Activated CD4-positive, alpha-beta T cell treated with anti-CD3 and anti-CD28 coated beads for 48 hours (primary cell): ENCODE measurements around the gene MIPEP.
"Not testable (repeated sequence)": the region's sequence is repeated elsewhere in the genome, so short reads cannot be mapped to it uniquely, and the experiment has no call there.

ENCODE experiments used
- DNase-seq: peaks from one replicate; pipeline ENCODE4 v3.0.0-alpha.2; 2020

Gene MIPEP

DNA sequence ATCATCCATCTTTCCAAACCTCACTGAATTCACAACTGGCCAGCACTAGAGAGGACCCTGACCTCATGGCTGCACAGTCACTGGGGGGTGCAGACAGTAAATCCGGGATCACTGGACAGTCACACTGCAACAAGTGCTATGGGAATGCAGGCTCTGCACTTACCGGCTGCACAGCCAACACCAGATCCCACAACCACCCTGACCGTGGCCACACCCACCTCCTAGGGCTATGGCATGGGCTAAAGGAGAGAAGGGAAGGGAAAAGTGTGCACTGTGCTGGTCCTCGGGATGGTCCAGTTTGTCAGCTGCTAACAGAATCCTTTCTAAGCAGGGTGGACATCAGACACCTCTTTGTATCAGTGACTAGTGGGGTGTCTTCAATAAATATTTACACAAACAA lies 118.2 kb downstream of the MIPEP start:
- no peak for DNase-seq

DNA sequence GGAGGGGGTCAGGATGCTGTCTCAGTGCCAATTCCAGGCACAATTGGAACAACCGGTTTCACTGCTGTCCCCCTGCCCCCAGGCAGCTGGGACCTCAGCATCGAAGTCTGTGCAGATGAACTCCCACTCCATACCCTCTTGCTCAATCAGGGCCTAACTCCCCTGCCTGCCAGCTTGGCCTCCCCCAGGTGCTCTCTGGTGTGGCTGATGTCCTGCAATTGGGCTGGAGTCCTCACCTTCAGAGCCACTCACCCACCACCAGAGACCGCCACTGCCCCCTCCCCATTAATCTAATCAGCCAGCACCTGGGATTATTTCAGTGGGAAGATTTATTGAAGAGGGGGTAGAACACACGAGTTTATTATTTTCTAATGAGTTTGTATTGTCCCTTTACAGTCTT lies 118.8 kb downstream of the MIPEP start:
- no peak for DNase-seq

DNA sequence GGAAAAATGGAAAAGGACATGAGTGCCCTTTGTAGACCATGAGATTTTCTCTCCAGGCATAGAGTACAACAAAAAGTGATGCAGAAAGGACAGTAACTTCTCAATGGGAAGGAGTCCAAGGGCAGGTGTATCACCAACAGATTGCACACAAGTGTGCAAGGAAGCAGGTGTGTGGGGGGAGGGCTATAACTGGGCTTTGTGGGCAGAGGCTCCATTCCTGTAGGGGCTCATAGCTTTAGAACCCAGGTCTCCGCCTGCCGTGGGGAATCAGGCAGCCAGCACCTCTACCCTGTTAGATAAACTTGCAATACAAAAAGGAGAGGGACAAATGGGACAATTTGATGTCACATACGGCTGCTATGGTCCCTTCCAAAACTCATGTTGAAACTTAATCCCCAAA lies 119.8 kb downstream of the MIPEP start:
- DNase-seq = no peak

DNA sequence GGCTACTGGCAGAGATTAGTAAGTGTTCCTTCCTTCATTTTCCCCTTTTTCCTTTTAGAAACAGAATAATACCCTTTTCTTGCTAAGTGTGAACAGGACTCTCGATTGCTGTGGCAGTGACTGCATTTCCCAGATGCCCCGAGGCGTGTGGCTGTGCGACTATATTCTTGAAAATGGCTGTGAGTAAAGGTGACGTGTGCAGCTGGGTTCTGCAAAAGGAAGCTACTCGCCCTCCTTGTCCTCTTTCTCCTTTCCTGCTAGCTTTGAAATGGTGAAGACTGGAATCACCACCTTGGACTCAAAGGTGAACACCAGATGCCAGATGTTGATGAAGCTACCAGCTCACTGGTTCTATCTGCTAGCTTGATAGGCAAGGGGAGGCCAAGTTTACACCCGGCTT lies 121.4 kb downstream of the MIPEP start:
- DNase-seq = no peak

DNA sequence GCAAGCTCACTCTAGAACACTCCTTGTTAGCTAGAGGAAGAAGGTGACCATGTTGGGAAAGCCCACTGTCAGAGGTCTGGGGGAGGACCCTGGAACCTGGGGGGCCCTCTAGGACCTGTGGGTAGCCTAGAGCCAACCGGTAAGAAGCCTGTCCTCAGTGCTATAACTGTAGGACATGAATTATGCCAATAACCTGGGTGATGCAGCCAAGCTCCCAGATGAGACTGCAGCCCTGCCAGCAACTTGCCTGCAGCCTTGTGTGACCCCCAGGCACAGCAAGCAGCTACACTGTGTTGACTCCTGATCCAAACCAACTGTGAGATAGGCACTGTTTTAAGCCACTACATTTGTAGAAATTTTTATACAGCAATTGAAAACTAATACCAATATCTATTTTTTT lies 122.3 kb downstream of the MIPEP start:
- no peak for DNase-seq

DNA sequence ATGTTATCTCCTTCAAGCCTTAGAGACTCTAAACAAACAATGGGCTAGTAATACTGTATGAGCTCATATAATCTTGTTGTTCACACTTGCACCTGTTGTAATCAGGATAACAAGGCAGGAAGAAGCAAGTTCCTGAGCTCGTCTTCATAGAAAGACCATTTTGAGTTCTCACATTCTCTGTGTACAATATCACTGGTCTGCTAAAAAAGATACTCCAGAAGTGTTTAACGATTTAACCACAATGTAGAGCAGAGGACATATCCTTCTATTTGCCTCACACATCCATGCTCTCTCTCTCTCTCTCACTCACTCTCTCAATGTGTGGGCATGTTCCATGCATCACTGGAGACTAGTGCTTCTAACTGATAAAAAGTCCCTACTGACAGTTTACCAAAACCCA lies 122.9 kb downstream of the MIPEP start:
- no peak for DNase-seq

DNA sequence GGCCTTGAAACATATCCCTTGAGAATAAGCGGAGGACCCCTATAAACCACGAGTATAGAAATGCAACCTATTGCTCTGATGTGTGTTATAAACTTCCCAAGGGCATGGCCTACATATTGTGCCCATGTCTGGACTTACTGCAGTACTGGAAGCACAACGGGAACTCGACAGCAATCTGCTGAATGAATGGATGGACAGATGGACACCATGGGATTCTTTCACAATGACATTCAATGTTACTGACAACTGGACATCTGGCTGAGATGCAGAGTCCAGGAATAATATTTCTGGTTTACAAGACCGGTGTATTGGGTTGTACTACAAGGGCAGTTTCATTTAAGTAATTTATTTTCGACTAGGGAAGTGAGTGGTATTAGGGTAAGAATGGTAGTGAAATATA lies 123.7 kb downstream of the MIPEP start:
- DNase-seq = no peak

DNA sequence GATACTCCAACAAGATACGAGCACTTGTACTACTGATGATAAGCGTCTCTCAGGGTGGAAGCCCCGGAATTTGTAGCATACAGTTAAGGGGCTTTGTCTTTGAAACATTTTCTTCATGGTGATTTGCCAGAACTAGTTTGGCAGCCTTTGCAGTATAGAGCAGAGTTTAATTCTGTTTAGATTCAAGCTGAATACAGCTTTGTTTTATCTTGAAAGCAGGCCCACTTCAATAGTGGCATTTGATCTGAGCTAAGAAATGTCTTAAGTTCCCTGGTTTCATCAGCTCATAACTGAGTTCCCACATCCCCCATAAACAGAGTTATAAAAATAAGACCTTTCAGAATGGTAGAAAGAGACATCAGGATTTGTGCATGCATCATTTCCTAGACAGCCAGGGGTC lies 125.9 kb downstream of the MIPEP start:
- no peak for DNase-seq

DNA sequence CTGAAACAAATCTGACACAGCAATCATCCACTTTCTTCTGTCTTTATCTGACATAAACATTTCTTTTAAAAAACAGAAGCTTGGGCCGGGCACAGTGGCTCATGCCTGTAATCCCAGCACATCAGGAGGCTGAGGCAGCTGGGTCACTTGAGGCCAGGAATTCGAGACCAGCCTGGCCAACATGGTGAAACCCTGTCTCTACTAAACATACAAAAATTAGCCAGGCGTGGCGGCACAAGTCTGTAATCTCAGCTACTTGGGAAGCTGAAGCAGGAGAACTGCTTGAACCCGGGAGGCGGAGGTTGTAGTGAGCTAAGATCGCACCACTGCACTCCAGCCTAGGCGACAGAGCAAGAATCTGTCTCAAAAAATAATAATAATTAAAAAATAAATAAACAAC lies 127.4 kb downstream of the MIPEP start:
- not testable (repeated sequence) for DNase-seq

DNA sequence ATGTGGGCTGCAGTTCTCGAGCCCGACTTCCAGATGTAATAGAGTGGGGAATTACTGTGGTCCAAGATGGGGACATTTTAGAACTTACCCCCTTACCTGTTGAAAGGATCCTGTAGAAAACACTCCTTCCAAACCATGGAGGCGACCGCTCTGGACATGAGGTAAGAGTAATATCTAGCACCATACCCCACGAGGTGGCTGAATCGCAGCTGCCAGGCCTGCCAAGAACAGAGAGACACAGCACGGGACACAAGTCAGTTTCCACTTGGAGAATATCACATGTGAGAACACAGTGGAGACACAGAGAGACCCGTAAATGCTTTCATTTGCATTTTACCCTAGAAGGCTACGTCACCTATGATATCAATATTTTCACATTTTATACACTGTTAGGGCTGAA lies 129.2 kb downstream of the MIPEP start:
- DNase-seq = no peak

DNA sequence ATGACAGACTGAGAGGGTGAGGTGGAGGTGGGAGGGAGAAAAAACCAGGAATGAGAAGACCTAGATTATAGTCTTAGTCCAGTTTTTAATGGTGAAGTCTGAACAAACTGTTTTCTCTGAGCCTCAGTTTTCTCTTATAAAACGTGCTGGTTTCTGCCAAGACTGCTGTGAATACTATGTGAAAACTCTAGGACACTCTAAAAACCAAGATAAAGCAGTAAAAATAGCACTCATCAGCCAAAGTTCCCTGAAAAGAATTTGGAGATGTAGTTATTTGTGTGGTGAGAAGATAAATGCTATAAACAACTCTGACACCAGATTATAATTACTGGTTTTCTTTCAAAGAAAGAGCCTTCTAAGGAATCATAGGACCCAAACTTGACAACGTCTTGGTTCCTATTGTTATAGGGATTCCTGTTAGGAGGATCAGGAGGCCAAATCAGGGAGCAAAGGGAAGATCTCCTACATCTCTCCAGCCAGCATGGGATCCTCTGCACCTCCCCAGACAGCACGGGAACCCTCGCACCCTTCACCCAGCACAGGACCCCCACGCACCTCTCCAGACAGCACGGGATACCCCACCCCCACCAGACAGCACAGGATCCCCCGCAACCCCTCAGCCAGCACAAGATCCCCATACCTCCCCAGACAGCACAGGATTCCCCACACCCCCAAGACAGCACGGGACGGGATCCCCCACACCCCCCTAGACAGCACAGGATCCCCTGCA lies 130.2 kb downstream of the MIPEP start:
- DNase-seq = no peak

DNA sequence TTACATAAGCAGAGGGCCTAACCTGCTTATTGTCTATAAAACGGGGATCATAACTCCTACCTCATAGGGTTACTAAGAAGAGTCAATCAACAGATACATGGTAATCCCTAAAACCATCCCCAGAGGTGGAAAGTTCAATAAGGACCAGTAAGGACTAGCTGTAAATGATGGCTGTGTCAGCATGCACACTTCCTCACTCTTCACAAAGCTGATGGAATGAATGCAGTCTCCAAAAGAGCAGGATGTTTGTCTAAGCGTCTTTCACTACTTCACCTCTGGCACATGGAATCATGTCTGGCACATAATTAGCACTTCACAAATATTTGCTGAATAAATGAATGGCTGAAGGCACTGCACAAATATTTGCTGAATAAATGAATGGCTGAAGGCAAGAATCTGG lies 134.2 kb downstream of the MIPEP start:
- DNase-seq = no peak

DNA sequence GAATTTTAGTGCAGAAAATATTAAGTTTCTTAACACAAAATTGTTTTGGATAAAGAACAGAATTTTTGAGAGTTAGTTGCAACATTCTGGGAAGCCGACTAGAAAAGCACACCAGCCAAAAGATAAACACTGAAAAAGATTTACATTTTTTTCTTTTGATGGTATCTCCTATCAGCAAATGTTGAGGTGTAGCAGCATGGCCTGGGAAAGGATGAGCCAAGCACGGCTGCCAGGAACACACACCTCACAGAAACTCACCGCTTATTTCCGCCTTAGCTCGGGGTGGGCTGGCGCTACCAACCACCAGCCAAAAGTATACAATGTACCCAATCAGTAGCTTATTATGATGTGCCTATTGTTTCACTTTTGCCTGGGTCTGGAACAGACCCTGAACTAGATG lies 134.7 kb downstream of the MIPEP start:
- DNase-seq = peak; percentile 21

DNA sequence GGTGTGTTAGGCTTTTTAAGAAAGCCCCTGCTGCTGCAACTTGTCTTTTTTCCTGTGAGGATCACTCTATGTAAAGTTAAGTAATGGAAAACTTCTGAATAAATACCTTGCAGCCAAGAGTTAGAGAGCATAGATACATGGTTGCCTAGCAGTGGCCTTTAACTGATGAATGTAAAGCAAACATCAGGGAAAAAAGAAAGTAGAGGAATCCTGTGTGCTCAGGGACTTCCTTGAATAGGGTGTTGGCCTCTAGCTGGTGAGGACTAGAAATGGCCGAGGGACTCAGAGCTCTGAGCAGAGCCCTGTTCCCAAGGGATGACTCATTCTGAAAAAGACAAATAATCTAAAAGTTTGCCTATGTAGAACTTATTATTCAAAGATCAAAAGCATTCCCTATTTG lies 135.7 kb downstream of the MIPEP start:
- DNase-seq = no peak

DNA sequence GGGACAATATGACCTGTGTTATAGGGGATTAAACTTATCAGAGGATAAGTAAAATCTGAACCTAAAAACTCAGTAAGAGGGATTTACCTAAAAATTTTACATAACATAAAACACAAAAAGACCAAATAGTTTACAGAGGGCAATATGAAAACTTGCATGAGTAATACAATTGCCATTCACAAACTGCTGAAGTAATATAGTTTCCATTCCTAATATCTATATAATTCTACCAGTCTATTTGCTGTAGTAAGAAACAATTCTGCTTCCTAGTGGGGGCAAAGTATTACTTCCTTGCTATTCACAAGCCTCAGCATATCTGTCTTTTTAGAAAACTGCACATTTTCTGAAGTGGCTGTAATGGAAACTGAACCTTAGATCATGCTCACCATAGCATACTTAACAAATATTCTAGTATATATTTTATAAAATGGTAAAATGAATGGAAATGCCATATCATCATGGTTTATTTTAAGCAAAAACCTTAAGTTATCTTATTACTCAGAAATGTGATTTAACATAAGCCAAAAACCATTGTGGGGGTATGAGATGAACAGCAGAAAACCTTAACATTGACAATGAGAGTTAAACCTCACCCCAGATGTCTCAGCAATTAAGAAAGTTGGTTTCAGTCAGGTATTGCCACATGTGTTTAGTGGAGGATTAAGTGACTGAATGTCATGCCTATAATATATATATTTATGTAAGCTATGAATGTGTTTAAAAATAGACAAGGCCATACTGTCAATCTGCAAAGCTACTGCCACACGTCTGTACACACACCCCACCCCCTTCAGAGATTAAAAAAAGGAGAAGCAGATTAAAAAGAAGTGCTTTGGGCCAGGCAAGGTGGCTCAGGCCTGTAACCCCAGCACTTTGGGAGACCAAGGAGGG lies 136.8 kb downstream of the MIPEP start:
- DNase-seq = no peak

DNA sequence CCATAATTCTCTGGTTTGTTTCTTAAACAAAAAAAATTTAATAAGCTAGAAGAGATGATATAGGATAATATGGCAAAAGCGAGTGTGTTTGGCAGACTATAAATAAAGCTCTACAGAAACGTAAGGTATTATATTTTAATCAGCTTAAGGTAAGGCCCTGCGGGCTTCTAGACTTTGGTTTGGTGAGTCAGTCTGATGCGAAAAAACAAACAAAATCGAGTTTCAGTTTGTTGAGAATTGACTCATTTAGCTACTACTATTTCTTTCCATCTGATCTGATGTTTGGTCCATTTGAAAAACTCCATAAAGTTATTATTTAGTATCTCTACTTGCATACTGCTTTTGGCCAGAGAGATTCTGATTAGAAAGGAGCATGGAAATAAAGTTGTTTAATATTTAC lies 138.0 kb downstream of the MIPEP start:
- no peak for DNase-seq

DNA sequence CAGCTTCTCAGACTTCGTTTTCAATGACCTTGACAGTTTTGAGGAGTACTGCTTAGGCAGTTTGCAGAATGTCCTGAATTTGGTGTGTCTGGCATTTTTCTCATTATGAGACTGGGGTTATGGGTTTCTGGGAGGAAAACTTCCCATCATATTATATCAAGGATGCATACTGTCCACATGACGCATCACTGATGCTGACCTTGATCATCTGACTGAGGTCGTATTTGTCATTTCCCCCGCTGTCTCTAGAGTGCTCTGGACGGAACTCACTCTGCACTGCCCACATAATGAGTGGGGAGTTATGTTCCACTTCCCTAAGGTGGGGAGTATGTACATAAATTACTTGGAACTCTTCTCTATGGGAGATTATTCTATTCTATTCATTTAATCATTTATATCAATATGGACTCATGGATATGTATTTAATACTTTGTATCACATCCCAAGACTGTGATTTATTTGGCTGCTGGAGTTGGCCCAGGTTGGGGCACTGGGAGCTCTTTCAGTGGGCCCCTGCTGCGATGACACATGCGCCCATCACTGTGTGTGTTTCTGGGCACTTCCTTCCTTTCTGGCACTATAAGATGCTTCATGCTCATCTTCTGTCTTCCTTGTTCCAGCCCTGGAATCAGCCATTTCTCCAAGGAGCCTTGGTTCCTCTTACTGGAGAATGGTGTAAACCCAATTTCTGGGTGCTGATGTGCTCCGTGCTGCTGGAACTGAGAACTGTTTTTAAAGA lies 138.6 kb downstream of the MIPEP start:
- DNase-seq = peak; percentile 17

DNA sequence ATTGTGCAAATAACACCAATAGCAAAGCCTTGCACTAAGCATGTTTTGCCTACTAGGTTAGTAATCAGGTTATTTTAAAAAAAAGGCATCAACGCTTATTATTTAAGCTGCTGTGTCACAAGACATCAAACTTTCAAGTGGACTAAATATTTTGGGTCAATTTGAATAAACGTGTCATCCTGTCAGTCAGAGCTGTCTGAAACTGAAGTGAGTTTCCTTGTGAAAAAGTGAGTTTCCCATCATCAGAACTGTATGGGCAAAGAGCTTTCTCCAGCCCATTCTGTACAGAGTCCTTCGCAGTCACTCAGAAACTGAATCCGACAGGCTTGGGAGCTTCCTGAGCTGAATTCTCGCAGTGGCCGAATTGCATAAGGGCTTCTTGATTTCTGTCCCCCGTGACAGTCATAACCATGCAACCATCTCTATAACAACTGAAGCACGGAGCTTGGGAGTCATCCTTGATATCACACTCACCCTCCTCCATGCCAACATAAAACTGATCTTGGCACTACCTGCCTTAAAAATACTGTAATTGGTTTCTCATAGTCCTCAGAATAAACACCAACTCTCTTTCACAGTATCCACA lies 139.8 kb downstream of the MIPEP start:
- no peak for DNase-seq

DNA sequence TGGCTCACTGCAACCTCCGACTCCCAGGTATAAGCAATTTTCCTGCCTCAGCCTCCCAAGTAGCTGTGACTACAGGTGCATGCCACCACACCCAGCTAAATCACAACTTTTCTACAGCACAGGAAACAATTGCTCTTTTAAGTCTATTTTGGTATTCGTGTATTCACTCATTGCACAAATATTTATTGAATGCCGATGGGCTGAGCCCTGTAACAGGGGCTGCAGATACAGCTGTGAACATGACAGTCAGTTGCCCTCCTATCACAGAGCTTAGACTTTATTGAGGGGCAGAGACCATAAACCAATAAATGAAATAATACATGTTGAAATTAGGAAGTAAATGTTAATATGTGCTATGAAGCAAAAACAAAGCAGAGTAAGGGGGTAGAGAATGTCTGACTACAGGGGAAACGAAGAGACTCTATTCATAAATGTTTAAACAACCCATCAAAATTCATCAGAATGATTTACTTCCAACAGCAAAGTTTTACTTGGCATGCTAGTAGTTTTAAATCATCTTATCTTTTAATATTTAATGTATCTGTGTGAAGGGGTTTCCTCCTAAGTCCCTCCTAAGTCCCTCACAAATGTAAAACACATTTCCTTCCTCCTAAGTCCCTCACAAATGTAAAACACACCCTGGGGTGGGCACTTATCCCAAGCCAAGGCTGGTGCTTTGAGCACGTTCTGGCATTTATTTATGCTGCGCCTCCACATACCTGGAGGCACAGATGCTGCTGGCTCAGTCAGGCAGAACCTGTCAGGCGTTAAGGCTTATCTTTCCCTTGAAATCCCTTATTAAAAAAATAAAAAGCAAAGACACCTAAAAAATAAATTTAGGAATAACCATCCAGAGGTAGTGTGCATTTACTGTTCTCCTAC lies 140.8 kb downstream of the MIPEP start:
- no peak for DNase-seq

DNA sequence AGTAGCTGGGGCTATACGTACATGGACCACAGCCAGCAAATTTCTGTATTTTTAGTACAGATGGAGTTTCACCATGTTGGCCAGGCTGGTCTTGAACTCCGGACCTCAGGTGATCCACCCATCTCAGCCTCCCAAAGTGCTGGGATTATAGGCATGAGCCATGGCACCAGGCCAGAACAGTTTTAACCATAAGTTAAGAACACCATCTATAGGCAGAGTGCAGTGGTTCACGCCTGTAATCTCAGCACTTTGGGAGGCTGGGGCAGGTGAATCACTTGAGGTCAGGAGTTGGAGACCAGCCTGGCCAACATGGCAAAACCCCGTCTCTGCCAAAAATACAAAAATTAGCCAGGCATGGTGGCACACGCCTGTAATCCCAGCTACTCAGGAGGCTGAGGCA lies 143.1 kb downstream of the MIPEP start:
- DNase-seq = not testable (repeated sequence)

DNA sequence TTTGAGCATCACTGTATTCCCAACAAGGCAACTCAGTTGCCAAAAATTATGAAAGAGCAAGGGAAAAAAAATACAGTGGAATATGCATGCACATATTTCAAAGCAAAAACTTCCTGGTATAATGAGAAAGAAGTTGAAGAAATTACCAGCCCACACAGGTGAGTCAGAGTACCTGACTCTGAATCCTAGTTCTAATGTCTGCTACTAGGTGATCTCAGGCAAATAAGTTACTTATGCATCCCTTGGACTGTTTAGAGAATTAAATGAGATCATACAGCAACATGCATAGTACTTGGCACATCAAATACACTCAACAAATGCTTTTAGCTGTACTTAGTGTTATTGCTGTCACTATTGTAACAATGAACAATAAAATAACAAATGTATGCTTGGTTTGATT lies 144.9 kb downstream of the MIPEP start:
- no peak for DNase-seq
